Activated CD4-positive, alpha-beta T cell treated with anti-CD3 and anti-CD28 coated beads for 1 hour (primary cell): ENCODE measurements around the gene ERMN.

Source experiments
- DNase-seq: peaks from one replicate; pipeline ENCODE4 v3.0.0-alpha.2; 2020

The ERMN gene

DNA sequence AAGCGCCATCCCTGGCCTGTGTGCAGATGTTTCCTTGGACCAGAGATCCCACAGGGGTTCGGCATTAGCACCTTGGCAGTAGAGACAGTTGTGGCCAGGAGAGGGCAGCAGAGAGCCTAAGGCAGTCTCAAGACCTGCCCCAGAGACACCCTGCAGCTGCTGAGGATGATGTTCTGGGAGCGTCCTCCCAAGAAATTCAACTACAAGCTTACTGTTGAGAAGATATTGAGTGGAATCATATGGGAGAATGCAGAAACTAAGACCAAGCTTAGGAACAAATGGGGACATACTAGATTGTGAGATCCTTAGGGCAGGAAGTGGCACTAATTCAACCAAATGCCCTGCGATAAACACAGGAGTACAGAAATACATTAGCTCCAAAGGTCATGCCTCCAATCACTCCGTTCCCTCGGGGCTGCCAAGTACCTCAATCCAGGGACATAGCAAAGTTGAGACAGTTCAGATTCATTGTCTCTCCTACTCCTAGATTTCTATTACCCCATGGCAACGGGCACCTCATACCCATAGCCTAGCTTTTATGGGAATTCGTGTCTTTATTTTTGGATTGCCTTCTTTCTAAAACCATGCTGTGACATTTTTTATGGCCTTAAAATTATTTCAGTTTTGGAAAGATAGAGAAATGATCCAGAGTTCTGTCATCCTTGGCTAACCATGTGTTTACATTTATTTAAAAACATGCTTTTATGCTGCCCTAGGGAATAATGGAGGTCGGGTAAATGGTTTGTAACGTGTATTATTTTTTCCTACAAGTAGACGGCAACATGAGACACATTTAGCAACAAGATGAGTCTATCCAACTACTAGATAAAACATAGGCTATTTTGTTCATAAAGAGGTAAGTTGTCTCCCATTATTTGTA, 2.2 kb upstream of the ERMN start:
- peak; percentile 79 for DNase-seq

DNA sequence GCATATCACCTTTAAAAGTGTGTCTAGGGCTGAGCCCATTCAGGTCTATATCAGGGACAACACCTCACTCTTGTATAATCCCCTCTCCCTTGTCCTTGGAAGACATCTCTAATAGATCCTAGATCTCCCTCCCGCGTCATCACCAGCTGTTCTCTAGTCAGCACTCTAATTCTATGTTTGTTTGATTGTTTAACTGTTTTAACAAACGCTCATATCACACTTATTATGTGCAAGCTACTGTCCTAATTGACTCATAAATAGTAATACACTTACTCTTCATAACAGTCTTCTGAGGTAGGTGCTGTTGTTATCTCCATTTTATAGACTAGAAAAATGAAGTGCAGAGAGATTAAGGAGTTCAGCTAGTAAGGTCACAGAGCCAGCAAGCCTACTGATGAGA, 1.6 kb upstream of the ERMN start:
- no peak for DNase-seq

DNA sequence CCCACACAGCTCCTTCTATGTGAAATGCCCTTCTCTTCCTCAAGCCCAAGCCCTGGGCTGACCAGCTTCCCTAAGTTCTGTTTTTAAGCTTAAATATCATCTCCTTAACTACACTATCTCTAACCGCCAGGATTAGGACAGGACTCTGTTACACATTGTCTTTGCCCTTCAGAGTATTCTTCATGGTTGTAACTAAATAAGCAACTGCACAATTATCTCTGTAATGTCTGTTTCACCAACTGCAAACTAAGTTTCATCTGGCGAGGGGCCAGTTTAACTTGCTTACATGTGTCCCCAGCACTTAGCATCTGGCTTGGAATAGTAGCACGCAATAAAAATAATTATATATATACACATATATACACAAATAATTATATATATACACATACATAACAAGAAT, 1.1 kb upstream of the ERMN start:
- DNase-seq = no peak

DNA sequence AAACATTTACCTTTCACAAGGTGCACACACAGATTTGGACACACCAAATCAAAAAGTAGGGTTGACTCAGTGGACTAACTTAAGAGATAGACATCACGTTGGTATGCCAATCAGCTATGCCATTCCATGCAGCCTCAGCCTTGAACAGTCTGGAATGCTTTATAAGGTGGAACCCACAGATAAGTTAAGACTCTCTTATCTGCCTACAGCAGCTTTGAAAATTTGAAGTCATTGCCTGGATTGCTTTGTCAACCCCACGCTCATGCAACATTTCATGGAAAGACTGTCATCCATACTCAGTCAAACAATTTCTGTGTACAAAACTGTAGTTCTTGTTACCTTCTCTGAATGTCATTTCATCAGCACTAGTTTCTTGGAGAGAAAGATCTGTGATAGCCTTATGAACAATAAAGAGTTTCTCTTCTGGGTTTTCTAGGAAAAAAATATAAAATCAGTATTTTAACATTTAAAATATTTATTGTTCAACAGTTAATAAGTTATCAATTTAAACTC, 1.2 kb downstream of the ERMN start:
- DNase-seq = no peak

DNA sequence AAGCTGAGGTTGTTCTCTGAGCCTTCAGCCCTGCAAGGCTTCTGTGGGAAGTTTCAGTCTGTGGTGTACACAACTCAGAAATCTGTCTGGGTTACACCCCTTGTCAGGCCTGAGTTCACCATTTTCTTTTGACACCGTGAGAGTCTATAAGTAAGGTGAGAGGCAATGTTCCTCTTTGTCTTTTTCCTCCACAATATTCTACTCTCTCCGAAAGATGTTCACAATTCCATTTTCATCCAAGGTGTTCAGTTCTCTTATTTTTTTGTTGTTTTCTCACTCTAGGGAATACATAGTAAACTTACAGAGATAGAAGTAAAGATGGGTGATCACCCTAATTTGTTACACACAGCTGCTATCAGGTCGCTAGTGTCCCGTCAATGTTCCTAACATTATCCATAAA, 3.2 kb downstream of the ERMN start:
- DNase-seq = no peak

DNA sequence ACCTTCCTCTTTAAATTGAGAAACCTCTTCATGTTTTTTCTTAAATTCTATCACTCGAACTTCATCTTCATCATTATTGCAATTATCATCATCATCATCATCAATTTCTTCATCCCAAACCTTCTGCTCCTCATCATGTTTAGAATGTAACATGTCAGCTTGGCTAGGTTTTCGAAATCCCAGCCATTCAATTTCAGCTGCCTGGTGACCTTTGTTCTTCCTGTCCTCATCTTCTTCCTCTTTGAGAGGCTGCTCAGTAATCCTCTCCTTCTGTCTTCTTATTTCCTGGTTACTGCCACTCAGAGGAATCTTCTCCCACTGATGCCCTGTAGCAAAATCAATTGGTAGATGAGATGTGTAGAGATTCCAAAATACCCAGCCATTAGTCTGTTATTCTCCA, 4.2 kb downstream of the ERMN start:
- DNase-seq = no peak

DNA sequence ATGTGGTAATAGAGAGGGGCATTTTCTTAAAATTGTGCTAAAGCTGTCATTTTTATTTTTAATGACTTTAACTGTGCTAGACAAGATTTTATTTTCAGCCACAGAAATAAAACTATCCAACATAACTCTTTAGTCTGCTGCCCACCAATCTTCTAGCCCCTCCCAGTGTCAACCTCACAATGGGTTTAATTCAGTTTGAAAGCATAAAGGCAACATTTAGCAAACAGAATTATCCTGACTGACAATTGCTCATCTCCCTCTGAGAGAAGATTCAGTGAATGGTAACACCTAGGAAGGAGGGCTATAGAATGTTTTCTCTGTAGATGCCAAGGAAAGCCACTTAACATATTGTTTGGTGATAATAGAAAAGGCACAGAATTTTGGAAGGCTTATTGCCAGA, 5.2 kb downstream of the ERMN start:
- no peak for DNase-seq

DNA sequence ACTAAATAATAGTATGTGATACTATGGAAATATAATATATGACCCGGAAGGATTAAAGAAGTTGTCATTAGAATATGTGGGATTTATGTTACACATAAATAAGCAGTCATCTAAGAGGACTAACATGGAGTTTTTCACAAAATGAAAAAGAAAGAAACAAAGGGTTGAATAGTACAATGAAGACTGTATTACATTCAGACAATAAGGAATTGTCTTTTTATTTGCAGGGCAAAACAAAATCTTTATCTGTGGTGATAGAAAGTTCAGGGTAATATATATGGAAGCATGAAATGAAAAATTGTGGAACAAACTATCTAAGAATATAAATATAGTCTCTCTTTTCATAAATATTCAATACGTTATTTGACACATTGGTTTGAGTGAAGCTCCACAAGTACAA, 5.8 kb downstream of the ERMN start:
- DNase-seq = no peak

DNA sequence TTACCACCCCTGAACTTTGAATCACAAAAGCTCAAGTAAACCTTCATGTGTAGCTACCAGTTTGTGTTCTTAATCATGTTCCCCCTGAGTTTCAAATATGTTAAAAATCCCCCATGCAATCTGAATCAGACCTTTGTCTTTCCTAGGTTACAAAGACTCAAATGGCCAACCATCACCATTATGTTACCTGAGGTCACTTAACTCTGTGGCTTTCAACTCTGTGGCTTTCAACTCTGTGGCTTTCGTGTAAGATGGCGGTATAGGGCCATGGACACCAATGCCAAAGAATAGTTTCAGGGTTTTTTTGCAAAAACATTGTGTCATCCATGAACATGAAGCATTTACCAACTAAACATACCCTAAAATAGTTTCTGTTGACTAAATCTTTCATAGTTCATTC, 6.7 kb downstream of the ERMN start:
- DNase-seq = no peak

DNA sequence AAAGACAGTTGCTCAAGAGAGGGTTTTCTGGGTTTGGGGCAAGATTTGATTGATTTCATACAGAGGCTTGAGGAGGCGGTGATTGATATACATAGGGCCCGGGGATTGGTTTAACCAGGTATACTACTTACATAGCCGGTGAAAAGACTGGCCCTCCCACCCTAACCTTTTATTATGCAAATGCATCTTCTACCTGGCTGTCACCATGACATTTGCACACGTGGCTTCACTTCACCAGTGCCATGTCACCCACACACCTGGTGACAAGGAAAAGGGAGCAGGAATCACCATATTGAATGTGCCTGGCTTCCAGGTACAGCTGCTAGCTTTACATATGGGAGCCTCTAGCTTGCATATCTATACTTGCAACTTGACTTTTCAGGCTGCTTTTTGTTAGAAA, 9.7 kb downstream of the ERMN start:
- no peak for DNase-seq

DNA sequence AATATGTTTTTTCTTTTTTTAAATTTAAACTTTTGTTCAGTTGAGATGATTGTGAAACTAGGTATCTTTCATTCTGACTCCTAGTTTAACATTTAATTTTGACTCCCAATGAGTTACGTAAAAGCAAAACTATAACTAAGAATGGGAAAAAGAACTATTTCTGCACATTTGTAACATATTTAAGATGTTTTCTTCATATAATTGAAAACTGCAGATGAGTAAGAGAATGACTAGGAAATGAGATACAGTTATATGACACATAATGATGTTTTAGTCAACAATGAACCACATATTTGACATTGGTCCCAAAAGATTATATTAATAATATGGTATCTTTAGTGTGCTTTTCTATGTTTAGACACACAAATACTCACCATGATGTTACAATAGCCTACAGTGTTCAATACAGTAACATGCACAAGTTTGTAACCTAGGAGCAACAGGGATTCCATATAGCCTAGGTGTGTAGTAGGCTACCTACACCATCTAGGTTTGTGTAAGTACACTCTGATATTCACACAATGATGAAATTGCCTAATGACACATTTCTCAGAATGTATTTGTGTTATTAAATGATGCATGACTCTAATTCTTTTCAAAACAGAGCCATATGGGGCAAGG, 12.6 kb downstream of the ERMN start:
- DNase-seq = no peak

DNA sequence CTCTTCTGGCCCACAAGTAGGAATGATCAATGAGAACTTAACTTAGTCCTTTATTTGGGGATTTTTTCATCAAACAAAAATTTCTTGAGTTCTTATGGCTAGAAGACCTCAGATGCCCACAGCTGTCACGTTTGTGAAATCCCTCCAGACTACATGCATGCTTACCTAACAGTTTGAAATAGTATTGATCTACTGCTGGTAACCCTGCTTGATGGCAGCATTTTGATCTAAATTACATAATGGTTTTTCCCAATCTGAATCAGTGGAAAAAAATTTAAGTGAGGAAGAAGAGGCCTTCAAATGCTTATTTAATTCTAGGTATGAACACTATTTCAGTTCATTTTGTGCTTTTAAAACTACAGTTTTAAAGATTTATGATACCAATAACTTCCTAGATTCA, 13.9 kb downstream of the ERMN start:
- DNase-seq = no peak

DNA sequence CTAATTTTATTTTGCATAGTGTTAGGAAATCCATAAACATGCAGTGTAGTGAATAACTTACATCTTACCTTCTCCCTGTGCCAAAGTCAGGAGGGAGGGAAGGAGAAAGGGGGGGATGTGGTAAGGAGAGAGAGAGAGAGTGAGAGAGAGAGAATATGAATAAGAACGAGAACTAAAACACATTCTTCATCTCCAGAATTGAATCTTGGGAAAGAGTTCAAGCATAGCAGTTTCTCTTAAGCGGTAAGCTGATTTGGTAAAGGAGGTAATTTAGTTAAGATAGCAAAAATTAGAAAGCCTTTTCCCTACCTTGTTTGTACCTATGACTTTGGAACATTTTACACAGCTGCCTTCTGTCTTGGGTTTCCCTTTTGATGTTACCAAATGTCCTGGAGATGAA, 15.7 kb downstream of the ERMN start:
- DNase-seq = no peak

DNA sequence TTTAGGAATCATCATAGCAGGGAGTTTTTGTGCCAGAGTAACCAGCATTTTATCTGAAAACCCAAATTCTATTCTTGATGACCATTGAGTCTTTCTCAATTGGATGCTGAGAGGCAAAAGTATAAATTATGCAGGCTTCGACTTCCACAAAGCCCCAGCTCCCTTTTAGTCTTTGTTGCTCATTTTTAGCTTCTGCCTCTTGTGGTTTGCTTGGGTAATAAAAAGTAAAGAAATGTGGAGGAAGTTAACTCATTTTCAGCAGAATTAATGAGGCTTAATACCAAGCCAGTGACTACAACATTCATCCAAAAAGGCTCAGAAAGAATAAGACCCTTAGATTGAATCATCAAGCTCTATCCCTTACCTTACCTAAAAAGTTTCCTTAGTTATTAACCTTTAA, 18.6 kb downstream of the ERMN start:
- no peak for DNase-seq

DNA sequence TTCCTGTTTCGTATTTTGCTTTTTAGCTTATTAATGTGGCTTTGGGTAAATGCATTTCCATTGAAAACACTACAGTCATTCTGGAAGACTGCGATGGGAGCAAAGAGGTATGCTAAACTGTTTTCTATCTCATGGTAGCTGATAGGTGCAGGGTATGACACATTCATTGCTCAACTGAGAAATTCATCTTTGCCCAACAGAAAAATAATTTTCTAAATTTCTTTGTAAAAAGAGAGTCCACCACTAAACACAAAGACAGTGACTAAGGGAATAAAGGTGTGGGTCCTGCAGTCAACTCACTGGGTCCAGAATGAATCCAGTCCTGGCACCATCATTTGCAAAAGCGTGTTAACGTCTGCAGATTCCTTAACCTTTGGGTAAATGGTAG, 19.9 kb downstream of the ERMN start:
- no peak for DNase-seq

DNA sequence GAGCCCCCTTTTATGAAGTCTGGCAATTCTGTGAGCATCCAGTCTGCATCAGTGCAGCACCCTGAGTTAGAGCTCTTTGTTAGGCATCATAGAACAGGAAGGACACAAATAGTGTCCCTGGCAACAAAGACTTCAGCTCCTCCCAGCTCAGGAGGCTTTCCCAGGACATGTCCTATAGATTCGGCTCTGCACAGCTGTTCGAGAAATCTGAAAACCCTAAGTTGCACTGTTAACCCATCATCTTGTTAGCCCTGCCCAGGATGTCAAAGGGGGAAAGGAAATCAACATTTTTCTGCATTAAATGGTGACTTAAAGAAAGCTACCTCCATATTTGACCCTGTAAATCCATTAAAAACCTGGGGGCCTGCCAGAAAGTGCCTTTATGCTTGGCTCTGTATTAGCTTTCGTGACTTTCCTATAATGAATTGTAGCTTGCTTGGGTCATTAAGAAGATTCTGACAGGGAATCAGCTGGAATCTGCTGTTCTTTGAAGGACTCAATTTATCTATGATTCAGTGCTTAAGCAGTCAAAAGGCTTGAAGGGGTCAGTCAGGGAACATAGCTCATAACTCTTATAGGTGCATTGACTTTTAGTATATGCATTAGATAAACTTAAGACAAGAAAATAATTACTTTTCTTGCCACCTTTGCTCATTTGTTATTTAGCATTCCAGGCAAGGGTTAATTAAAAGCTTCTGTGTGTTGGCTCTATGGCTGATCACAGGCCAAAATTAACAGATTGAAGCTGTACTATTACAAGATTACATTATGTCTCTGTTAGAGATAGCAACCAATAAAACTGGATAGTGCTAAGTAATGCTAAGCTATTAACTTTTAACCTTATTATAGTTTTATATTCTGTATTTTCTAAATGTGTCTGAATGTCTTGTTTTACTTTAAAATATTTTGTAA, 20.6 kb downstream of the ERMN start:
- DNase-seq = no peak

DNA sequence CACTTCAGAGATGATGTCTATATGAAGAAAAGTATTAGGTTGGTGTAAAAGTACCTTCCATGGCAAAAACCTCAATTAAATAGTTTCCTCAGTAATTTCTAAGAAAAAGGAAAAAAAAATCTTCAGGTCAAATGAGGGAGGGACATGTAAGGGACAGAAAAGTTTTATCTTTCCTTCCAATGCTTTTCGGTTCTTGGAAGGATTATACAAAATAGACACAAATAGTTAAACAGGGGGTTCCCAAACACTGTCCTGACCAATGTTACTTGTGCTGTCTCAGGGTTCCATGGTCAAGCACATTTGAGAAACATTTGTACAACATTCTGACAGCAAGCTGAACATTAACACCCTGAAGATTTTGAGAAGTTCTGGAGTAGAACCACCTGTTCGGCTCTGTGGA, 22.0 kb downstream of the ERMN start:
- DNase-seq = no peak

DNA sequence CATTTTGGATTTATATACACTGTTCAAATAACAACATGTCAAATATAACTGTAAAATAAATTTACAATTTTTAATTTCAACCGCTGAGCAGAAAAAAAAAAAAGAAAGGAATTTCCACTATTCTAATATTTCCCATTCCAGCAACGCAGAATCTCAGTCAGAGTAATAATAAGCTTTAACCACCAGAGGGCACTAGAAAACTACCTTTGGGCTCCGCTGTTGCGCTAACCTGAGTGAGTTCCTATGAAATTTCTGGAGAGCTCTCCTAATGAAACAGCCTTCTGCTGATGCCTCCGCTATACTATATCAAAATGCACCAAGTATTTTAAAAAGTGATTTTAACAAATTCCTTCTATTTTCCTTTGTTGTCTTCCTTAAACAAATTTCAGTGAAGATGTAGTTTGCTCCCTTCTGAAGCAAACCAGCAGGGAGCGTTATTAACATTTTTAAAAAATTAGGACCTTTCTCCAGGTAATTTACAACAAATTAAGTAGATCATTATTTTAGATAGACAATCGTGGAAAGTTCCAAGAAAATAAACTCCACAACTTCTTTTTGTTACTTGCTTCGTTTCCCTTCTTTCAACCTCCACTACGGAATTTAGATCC, 23.0 kb downstream of the ERMN start:
- DNase-seq = no peak

DNA sequence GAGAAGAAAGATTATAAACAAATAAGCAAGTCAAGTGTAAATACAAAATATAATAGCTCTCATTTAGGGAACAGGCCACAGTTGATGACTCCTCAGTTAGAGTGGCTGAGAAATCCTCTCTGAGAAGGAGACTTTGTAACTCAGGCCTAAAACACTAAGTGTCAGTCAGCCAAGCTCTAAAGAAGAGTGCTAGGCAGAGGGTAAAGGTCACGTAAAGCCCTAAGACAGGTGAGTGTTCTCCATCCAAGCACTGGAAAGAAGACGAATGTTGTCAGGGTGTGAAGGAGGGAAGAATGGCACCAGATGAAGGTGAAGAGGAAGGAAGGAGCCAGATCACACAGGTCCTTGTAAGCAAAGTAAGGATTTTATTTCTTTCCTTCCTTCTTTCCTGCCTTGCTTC, 24.3 kb downstream of the ERMN start:
- DNase-seq = no peak

DNA sequence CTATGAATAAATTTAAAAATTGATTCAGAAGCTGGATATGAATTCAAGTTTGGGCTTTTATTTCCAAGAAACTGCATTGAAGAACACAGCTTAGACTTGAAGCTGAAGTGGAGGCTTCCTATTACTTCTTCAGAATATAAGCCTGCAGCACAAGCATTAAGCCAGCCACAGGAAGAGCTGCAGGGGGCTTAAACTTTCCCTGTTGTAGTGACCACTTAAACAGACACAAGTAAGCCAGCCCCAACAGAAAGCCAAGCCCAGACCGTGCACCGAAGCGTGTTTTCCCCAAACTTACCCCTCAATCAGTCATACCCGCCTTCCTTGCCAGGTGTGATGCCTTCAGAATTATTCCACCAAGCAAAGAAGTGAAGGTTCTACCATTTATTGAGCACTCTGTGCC, 28.7 kb downstream of the ERMN start:
- no peak for DNase-seq

DNA sequence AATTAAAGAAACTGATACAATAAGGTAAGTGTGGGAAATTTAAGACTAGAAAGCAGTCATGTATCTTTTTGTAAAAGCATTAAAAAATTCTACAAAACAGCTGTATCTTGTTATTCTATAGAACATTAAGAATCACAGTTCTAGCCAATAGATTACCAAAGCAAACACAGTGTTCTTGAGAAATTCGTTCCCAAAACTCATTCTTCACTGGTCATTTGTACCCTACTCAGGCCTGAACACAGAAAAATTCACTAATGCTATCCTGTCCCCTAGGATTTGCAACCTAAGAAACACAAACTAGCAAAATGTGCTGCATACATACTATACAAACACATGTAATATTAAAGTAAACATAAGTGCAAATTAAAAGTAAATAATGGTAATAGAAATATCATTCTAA, 29.1 kb downstream of the ERMN start:
- DNase-seq = no peak

DNA sequence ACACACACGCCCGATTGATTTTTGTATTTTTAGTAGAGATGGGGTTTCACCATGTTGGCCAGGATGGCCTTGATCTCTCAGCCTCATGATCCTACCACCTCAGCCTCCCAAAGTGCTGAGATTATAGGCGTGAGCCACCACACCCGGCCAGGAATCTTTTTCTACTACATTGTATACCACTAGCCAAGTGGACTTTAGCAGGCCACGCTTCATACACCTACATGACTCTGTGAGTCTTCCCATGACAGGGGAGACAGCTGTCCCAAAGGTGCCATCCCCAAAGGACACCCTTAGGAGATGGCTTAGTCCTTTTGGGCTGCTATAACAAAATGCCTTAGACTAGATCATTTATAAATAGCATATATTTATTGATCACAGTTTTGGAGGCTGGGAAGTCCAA, 32.8 kb downstream of the ERMN start:
- DNase-seq = no peak

DNA sequence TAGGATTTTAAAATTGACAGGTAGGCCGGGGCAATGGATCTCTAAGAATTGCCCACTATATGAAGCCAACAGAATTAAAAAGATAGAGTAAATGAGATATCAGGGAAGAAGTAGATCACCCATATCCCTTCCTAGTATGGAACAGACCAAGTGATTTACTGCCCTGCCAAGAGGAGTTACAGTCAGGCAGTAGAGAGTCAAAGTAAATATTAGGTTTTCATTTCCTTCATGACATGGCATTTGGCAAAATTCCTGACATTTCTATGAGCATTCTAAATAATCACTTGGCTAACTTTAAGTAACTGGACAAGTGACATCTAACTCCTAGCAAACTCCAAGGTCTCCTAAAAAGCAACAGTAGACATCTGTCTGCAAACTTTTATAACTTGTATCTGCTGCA, 34.6 kb downstream of the ERMN start:
- no peak for DNase-seq
